GM21825 (cell line): Measurements from ENCODE around the gene TBX3.

ENCODE experiments used
- ATAC-seq: cut with Tn5 transposase; IDR thresholded peaks from one replicate; pipeline ENCODE4 v1.9.1; 2021; ENCODE audit warnings: mild to moderate bottlenecking, moderate library complexity; ENCODE audit not compliant: unreplicated experiment

The TBX3 gene

GRCh38 chr12:114636723-114637480 is 47.1 kb downstream of the TBX3 start:
- ATAC-seq = no peak

- no peak for ATAC-seq
Observed at GRCh38 chr12:114631242-114631641, 52.7 kb downstream of the TBX3 start.

GRCh38 chr12:114628199-114628598 is 55.8 kb downstream of the TBX3 start:
- no peak for ATAC-seq

GRCh38 chr12:114627393-114627792 is 56.6 kb downstream of the TBX3 start:
- no peak for ATAC-seq

GRCh38 chr12:114625294-114625851 is 58.6 kb downstream of the TBX3 start:
- ATAC-seq = no peak

- ATAC-seq = no peak
Observed at GRCh38 chr12:114623737-114624136, 60.2 kb downstream of the TBX3 start.
